GM23338 (cell line): ENCODE results near the gene HOXC5. TPM values are rescaled to one million over a fixed set of nuclear protein-coding genes. Genes with fewer than 3 reads are reported as not detected.

ENCODE experiments used
- ATAC-seq: fragments of 200-7000 bp; cut with Tn5 transposase; 3 replicates; pipeline ENCODE4 v1.9.1; 2020
- DNase-seq: peaks from one replicate; pipeline ENCODE4 v3.0.0-alpha.2; 2015; ENCODE audit warnings: low spot score
- H2AFZ ChIP-seq: fragments of 200-600 bp; sonication (generic); 2 replicates; pipeline ENCODE4 v1.8.0; 2016; ENCODE audit warnings: antibody characterized with exemption, mild to moderate bottlenecking, moderate library complexity
- H3F3A ChIP-seq: fragments of 200-600 bp; sonication (generic); replicated peaks from 2 replicates; pipeline ENCODE4 v1.8.0; 2017; ENCODE audit warnings: antibody characterized with exemption, mixed run types, low read depth
- H3K27ac ChIP-seq: fragments of 200-600 bp; sonication (generic); 2 replicates; pipeline ENCODE4 v1.6.1; 2016; ENCODE audit warnings: low read depth
- H3K27me3 ChIP-seq: fragments of 200-600 bp; sonication (generic); 2 replicates; pipeline ENCODE4 v1.8.0; 2016; ENCODE audit warnings: mild to moderate bottlenecking, mixed run types, moderate library complexity; ENCODE audit not compliant: insufficient read depth
- H3K36me3 ChIP-seq: fragments of 200-600 bp; sonication (generic); 2 replicates; pipeline ENCODE4 v1.8.0; 2016; ENCODE audit warnings: mild to moderate bottlenecking; ENCODE audit not compliant: insufficient read depth
- H3K4me1 ChIP-seq: fragments of 200-600 bp; sonication (generic); 2 replicates; pipeline ENCODE4 v1.8.0; 2016; ENCODE audit warnings: mild to moderate bottlenecking, moderate library complexity; ENCODE audit not compliant: insufficient read depth
- H3K4me2 ChIP-seq: fragments of 200-600 bp; sonication (generic); 2 replicates; pipeline ENCODE4 v1.7.1; 2017; ENCODE audit warnings: mixed run types
- H3K4me3 ChIP-seq: fragments of 200-600 bp; sonication (generic); 2 replicates; pipeline ENCODE4 v1.6.1; 2016; ENCODE audit warnings: mixed run types
- H3K79me2 ChIP-seq: fragments of 200-600 bp; sonication (generic); replicated peaks from 2 replicates; pipeline ENCODE4 v1.8.0; 2017; ENCODE audit warnings: mild to moderate bottlenecking; ENCODE audit not compliant: insufficient read depth
- H3K9me2 ChIP-seq: fragments of 200-600 bp; sonication (generic); 2 replicates; pipeline ENCODE4 v1.8.0; 2017; ENCODE audit not compliant: insufficient read depth
- H4K20me1 ChIP-seq: fragments of 200-600 bp; sonication (generic); replicated peaks from 2 replicates; pipeline ENCODE4 v1.8.0; 2017; ENCODE audit warnings: mild to moderate bottlenecking; ENCODE audit not compliant: insufficient read depth
- H3K27ac Mint-ChIP-seq: 2 replicates; pipeline ENCODE4 v1.8.0; 2020; ENCODE audit warnings: inconsistent platforms, mild to moderate bottlenecking, moderate library complexity, mixed read lengths
- H3K27me3 Mint-ChIP-seq: 3 replicates; pipeline ENCODE4 v1.8.0; 2022; ENCODE audit warnings: low read depth, mild to moderate bottlenecking, moderate library complexity, mixed read lengths, inconsistent platforms; ENCODE audit not compliant: insufficient read depth, poor library complexity
- H3K36me3 Mint-ChIP-seq: 3 replicates; pipeline ENCODE4 v1.8.0; 2021; ENCODE audit warnings: low read depth, mild to moderate bottlenecking, inconsistent platforms, moderate library complexity, mixed read lengths
- H3K4me1 Mint-ChIP-seq: 3 replicates; pipeline ENCODE4 v1.8.0; 2020; ENCODE audit warnings: mild to moderate bottlenecking, inconsistent platforms, mixed read lengths
- H3K4me3 Mint-ChIP-seq: 3 replicates; pipeline ENCODE4 v1.8.0; 2021; ENCODE audit warnings: moderate library complexity, mild to moderate bottlenecking, inconsistent platforms, mixed read lengths
- H3K9me3 Mint-ChIP-seq: 3 replicates; pipeline ENCODE4 v1.8.0; 2020; ENCODE audit warnings: moderate library complexity, mild to moderate bottlenecking, inconsistent platforms, mixed read lengths
- CREB1 ChIP-seq: fragments of 250-450 bp; sonication (Bioruptor Pico); IDR thresholded peaks from 2 replicates; pipeline ENCODE4 v1.5.0; 2020; ENCODE audit warnings: low read depth, mild to moderate bottlenecking, moderate library complexity
- EZH2 ChIP-seq: fragments of 200-600 bp; sonication (generic); IDR thresholded peaks from one replicate; pipeline ENCODE4 v1.8.0; 2017; ENCODE audit warnings: antibody characterized with exemption, mild to moderate bottlenecking, low read depth; ENCODE audit not compliant: unreplicated experiment
- NANOG ChIP-seq: IDR thresholded peaks from 2 replicates; pipeline ENCODE4 v1.6.1; 2016; ENCODE audit warnings: antibody characterized with exemption, borderline replicate concordance
- ZNF114 ChIP-seq: fragments of 250-450 bp; sonication (Bioruptor Pico); IDR thresholded peaks from 2 replicates; pipeline ENCODE4 v1.5.0; 2020; ENCODE audit warnings: mild to moderate bottlenecking, moderate library complexity
- polyA plus RNA-seq: library from polyadenylated mRNA; unstranded; fragments of >200 nt; fragmentation: Nextera tagmentation; extraction: Ambion mirVana; gene quantifications from 2 replicates; pipeline ENCODE4 v1.2.1, GENCODE V29; 2016
- total RNA-seq: library from RNA; depleted of rRNA; stranded (reverse); fragments of >200 nt; shearing (Covaris generic); gene quantifications from 2 replicates; pipeline ENCODE4 v1.2.3, GENCODE V29; 2014
- TF ChIP-seq, protein P1 (sequence below), 2 experiments: fragments of 200-600 bp in 1 of 2; sonication (generic) in 1 of 2; conservative IDR thresholded peaks; 2 replicates each; pipeline versions ENCODE4 v1.5.1 to v1.6.1; 2016 to 2017; ENCODE audit warnings: antibody characterized with exemption in 2 of 2, low read depth in 2 of 2, mild to moderate bottlenecking in 2 of 2, moderate library complexity in 1 of 2
- TF ChIP-seq, protein P2 (sequence below): IDR thresholded peaks from one replicate; pipeline ENCODE4 v1.6.1; 2018; ENCODE audit warnings: antibody characterized with exemption; ENCODE audit not compliant: unreplicated experiment
- TF ChIP-seq, protein P3 (sequence below): fragments of 250-450 bp; sonication (Bioruptor Pico); IDR thresholded peaks from 2 replicates; pipeline ENCODE4 v1.5.0; 2020; ENCODE audit warnings: mild to moderate bottlenecking, moderate library complexity

Gene HOXC5
- total and polyA plus RNA-seq, 2 experiments from 2014 or later = not detected

GRCh38 chr12:54050482-54050810, 17.6 kb downstream of the HOXC5 start:
- no peak for ATAC-seq
- H3K36me3 Mint-ChIP-seq = no peaks in the 10 kb centered on the region
- Histone ChIP-seq H3K4me3 (no peak overlapping the region), H3K36me3 (peaks cover 3% of the 10 kb centered on the region; the same call in 1 of the 2 replicates), H3K4me2 (peak overlapping the region; percentile 55; the same call in 1 of the 2 replicates), H3K27ac (no peak overlapping the region), H4K20me1 (peaks cover 59% of the 10 kb centered on the region), H3F3A (peaks cover 57% of the 10 kb centered on the region), H3K9me2 (no peaks in the 10 kb centered on the region), H3K4me1 (peaks cover 74% of the 10 kb centered on the region), H3K79me2 (no peaks in the 10 kb centered on the region), H2AFZ (no peak overlapping the region), H3K27me3 (peaks cover 100% of the 10 kb centered on the region)
- DNase-seq = no peak
- H3K9me3 Mint-ChIP-seq = no peaks in the 10 kb centered on the region; the same call in 2 of the 3 replicates
- H3K27ac Mint-ChIP-seq = no peak overlapping the region
- TF ChIP-seq CREB1 = no peak
- H3K4me1 Mint-ChIP-seq = peaks cover 35% of the 10 kb centered on the region
- H3K4me3 Mint-ChIP-seq = no peak overlapping the region
- peaks cover 99% of the 10 kb centered on the region for H3K27me3 Mint-ChIP-seq

DNA sequence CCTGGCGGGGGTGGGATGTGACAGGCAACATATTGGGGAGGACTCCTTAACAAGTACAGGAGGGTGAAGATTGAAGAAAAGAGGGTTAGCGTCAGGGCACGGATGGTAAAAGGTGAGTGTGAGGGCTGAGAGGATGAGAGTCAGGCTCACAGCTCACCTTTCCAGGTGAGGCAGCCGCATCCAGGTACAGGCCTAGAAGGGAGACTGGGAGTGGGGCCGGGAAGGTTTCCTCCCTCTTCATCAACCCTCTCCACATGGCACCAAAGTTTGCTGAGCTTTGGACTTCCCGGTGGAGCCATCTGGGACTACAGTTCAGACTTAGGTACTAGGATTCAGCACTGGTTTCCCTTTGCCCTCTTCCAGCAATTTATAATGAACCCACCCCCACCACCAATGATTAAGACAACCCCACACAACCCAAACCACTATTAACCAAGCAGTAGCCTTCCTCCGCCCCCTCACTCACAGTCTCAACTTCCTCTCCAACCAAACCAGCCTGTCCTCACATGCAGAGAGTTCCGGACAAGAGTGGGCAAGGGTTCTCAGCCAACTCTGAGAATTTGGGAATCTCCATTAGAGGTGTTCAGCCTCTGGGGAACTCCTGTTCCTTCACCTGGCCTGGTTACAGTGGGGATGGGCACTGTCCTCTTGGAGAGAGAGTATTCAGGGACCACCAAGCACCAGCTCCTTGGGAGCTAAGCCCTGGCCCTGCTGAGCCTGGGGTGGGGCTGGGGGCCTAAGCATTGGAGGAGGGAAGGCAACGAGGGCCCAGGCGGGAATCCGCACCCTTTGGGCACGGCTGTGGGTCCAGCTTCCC, 18.4 kb downstream of the HOXC5 start:
- H3K4me1 Mint-ChIP-seq = peaks cover 43% of the 10 kb centered on the region
- H3K4me3 ChIP-seq = no peak overlapping the region
- peaks cover 55% of the 10 kb centered on the region for H3F3A ChIP-seq
- H3K4me2 ChIP-seq = peak overlapping the region; percentile 82
- H3K4me1 ChIP-seq = peaks cover 82% of the 10 kb centered on the region
- peaks cover 3% of the 10 kb centered on the region; the same call in 1 of the 2 replicates for H3K36me3 ChIP-seq
- H3K27ac Mint-ChIP-seq = no peak overlapping the region
- H3K27me3 ChIP-seq = peaks cover 100% of the 10 kb centered on the region
- no peak overlapping the region for H2AFZ ChIP-seq
- no peaks in the 10 kb centered on the region for H3K9me2 ChIP-seq
- TF ChIP-seq, protein P1, sequence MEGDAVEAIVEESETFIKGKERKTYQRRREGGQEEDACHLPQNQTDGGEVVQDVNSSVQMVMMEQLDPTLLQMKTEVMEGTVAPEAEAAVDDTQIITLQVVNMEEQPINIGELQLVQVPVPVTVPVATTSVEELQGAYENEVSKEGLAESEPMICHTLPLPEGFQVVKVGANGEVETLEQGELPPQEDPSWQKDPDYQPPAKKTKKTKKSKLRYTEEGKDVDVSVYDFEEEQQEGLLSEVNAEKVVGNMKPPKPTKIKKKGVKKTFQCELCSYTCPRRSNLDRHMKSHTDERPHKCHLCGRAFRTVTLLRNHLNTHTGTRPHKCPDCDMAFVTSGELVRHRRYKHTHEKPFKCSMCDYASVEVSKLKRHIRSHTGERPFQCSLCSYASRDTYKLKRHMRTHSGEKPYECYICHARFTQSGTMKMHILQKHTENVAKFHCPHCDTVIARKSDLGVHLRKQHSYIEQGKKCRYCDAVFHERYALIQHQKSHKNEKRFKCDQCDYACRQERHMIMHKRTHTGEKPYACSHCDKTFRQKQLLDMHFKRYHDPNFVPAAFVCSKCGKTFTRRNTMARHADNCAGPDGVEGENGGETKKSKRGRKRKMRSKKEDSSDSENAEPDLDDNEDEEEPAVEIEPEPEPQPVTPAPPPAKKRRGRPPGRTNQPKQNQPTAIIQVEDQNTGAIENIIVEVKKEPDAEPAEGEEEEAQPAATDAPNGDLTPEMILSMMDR (conservative IDR thresholded peaks at IDR 0.05; ENCODE audit: low read depth in 2 of 2) = no peak
- TF ChIP-seq NANOG (no peak), EZH2 (peak; percentile 75), ZNF114 (CRISPR knock-in tag) (no peak)
- TF ChIP-seq, protein P2, sequence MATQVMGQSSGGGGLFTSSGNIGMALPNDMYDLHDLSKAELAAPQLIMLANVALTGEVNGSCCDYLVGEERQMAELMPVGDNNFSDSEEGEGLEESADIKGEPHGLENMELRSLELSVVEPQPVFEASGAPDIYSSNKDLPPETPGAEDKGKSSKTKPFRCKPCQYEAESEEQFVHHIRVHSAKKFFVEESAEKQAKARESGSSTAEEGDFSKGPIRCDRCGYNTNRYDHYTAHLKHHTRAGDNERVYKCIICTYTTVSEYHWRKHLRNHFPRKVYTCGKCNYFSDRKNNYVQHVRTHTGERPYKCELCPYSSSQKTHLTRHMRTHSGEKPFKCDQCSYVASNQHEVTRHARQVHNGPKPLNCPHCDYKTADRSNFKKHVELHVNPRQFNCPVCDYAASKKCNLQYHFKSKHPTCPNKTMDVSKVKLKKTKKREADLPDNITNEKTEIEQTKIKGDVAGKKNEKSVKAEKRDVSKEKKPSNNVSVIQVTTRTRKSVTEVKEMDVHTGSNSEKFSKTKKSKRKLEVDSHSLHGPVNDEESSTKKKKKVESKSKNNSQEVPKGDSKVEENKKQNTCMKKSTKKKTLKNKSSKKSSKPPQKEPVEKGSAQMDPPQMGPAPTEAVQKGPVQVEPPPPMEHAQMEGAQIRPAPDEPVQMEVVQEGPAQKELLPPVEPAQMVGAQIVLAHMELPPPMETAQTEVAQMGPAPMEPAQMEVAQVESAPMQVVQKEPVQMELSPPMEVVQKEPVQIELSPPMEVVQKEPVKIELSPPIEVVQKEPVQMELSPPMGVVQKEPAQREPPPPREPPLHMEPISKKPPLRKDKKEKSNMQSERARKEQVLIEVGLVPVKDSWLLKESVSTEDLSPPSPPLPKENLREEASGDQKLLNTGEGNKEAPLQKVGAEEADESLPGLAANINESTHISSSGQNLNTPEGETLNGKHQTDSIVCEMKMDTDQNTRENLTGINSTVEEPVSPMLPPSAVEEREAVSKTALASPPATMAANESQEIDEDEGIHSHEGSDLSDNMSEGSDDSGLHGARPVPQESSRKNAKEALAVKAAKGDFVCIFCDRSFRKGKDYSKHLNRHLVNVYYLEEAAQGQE = no peak
- TF ChIP-seq, protein P3, sequence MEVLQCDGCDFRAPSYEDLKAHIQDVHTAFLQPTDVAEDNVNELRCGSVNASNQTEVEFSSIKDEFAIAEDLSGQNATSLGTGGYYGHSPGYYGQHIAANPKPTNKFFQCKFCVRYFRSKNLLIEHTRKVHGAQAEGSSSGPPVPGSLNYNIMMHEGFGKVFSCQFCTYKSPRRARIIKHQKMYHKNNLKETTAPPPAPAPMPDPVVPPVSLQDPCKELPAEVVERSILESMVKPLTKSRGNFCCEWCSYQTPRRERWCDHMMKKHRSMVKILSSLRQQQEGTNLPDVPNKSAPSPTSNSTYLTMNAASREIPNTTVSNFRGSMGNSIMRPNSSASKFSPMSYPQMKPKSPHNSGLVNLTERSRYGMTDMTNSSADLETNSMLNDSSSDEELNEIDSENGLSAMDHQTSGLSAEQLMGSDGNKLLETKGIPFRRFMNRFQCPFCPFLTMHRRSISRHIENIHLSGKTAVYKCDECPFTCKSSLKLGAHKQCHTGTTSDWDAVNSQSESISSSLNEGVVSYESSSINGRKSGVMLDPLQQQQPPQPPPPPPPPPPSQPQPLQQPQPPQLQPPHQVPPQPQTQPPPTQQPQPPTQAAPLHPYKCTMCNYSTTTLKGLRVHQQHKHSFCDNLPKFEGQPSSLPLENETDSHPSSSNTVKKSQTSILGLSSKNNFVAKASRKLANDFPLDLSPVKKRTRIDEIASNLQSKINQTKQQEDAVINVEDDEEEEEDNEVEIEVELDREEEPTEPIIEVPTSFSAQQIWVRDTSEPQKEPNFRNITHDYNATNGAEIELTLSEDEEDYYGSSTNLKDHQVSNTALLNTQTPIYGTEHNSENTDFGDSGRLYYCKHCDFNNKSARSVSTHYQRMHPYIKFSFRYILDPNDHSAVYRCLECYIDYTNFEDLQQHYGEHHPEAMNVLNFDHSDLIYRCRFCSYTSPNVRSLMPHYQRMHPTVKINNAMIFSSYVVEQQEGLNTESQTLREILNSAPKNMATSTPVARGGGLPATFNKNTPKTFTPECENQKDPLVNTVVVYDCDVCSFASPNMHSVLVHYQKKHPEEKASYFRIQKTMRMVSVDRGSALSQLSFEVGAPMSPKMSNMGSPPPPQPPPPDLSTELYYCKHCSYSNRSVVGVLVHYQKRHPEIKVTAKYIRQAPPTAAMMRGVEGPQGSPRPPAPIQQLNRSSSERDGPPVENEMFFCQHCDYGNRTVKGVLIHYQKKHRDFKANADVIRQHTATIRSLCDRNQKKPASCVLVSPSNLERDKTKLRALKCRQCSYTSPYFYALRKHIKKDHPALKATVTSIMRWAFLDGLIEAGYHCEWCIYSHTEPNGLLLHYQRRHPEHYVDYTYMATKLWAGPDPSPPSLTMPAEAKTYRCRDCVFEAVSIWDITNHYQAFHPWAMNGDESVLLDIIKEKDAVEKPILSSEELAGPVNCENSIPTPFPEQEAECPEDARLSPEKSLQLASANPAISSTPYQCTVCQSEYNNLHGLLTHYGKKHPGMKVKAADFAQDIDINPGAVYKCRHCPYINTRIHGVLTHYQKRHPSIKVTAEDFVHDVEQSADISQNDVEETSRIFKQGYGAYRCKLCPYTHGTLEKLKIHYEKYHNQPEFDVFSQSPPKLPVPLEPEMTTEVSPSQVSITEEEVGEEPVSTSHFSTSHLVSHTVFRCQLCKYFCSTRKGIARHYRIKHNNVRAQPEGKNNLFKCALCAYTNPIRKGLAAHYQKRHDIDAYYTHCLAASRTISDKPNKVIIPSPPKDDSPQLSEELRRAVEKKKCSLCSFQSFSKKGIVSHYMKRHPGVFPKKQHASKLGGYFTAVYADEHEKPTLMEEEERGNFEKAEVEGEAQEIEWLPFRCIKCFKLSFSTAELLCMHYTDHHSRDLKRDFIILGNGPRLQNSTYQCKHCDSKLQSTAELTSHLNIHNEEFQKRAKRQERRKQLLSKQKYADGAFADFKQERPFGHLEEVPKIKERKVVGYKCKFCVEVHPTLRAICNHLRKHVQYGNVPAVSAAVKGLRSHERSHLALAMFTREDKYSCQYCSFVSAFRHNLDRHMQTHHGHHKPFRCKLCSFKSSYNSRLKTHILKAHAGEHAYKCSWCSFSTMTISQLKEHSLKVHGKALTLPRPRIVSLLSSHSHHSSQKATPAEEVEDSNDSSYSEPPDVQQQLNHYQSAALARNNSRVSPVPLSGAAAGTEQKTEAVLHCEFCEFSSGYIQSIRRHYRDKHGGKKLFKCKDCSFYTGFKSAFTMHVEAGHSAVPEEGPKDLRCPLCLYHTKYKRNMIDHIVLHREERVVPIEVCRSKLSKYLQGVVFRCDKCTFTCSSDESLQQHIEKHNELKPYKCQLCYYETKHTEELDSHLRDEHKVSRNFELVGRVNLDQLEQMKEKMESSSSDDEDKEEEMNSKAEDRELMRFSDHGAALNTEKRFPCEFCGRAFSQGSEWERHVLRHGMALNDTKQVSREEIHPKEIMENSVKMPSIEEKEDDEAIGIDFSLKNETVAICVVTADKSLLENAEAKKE = no peak
- H3K27ac ChIP-seq = no peak overlapping the region
- H3K79me2 ChIP-seq = no peaks in the 10 kb centered on the region
- H4K20me1 ChIP-seq = peaks cover 52% of the 10 kb centered on the region
- H3K9me3 Mint-ChIP-seq = no peaks in the 10 kb centered on the region; the same call in 2 of the 3 replicates
- ATAC-seq = peak; percentile 8
- H3K36me3 Mint-ChIP-seq = no peaks in the 10 kb centered on the region
- H3K27me3 Mint-ChIP-seq = peaks cover 99% of the 10 kb centered on the region
- H3K4me3 Mint-ChIP-seq = no peak overlapping the region
- no peak for DNase-seq
